Astrocyte of the cerebellum (primary cell): ENCODE results near the gene MAML3.

ENCODE experiments used
- DNase-seq: peaks from one replicate; pipeline ENCODE4 v3.0.0-alpha.2; 2011; ENCODE audit warnings: low read depth
- H3K4me3 ChIP-seq: 2 replicates; pipeline ENCODE4 v1.5.1; 2011; ENCODE audit warnings: mild to moderate bottlenecking, low read depth, low read length, moderate library complexity
- CTCF ChIP-seq: IDR thresholded peaks from 2 replicates; pipeline ENCODE4 v1.5.1; 2012; ENCODE audit warnings: low read length, low read depth, moderate library complexity, mild to moderate bottlenecking; ENCODE audit errors: missing control alignments
- in situ Hi-C: cut with HindIII; loops from 2 replicates; pipeline ENCODE4 v1.10.0; 2017; ENCODE audit warnings: low sequenced_read_pairs

The MAML3 gene

GRCh38 chr4:139889264-139889663 lies 264.7 kb downstream of the MAML3 start:
- TF ChIP-seq CTCF = no peak
- no peak for DNase-seq
- in situ Hi-C loops = no loop called here
- H3K4me3 ChIP-seq = no peak overlapping the region

- in situ Hi-C loops = no loop called here
- no peak for TF ChIP-seq CTCF
- no peak overlapping the region for H3K4me3 ChIP-seq
- DNase-seq = no peak
These were observed 265.8 kb downstream of the MAML3 start for GRCh38 chr4:139887962-139888735.

GRCh38 chr4:139887376-139887802 lies 266.6 kb downstream of the MAML3 start:
- no peak for DNase-seq
- in situ Hi-C loops = no loop called here

GRCh38 chr4:139886798-139887197 lies 267.2 kb downstream of the MAML3 start:
- no peak overlapping the region for H3K4me3 ChIP-seq
- TF ChIP-seq CTCF = no peak
- DNase-seq = no peak
- in situ Hi-C loops = no loop called here

More at GRCh38 chr4:139887376-139887802, 266.6 kb downstream of the MAML3 start:
- TF ChIP-seq CTCF = no peak
- no peak overlapping the region for H3K4me3 ChIP-seq

GRCh38 chr4:139884438-139884837 lies 269.5 kb downstream of the MAML3 start:
- H3K4me3 ChIP-seq = no peak overlapping the region
- in situ Hi-C loops = no loop called here
- TF ChIP-seq CTCF = no peak
- DNase-seq = no peak

GRCh38 chr4:139880841-139881240 lies 273.1 kb downstream of the MAML3 start:
- in situ Hi-C loops = no loop called here
- TF ChIP-seq CTCF = no peak
- no peak overlapping the region for H3K4me3 ChIP-seq
- DNase-seq = no peak

- DNase-seq = no peak
- in situ Hi-C loops = no loop called here
- TF ChIP-seq CTCF = no peak
These were observed 275.9 kb downstream of the MAML3 start for GRCh38 chr4:139878050-139878449.

More at GRCh38 chr4:139878050-139878449, 275.9 kb downstream of the MAML3 start:
- no peak overlapping the region for H3K4me3 ChIP-seq
